ENCODE results near the gene RPLP2.

RPLP2 gene

DNA sequence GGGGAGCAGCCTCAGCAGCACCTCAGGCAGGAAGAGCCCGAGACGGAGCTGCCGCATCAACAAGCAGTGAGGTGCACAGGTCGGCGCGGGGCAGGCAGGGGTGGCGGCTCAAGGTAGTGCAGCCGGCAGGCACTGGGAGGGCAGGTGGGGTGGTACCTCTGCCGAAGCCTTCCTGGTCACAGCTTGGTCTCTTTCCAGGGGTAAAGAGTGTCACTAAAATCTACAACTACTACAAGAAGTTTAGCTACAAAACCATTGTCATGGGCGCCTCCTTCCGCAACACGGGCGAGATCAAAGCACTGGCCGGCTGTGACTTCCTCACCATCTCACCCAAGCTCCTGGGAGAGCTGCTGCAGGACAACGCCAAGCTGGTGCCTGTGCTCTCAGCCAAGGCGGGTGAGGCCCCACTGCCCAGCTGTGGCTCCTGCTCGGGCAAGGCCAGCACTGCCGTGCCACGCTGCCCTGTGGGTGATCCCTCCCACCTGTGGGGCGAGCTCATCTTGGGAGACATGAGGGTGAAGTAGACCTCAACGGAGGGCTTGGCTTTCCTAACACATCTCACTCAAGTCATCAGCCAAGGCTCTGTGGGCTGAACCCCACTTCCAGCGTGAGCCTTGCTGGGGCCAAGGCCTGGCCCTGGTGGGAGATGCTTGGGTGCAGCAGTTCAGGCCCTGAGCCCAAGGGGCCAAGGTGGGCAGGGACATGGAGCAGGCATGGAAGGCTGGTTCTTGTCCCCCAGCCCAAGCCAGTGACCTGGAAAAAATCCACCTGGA is 46.0 kb upstream of the RPLP2 start:
- no peak for DNase-seq (ENCODE audit: extremely low spot score)
- POLR2A ChIA-PET: no interaction called here
- TF ChIP-seq, protein P1, sequence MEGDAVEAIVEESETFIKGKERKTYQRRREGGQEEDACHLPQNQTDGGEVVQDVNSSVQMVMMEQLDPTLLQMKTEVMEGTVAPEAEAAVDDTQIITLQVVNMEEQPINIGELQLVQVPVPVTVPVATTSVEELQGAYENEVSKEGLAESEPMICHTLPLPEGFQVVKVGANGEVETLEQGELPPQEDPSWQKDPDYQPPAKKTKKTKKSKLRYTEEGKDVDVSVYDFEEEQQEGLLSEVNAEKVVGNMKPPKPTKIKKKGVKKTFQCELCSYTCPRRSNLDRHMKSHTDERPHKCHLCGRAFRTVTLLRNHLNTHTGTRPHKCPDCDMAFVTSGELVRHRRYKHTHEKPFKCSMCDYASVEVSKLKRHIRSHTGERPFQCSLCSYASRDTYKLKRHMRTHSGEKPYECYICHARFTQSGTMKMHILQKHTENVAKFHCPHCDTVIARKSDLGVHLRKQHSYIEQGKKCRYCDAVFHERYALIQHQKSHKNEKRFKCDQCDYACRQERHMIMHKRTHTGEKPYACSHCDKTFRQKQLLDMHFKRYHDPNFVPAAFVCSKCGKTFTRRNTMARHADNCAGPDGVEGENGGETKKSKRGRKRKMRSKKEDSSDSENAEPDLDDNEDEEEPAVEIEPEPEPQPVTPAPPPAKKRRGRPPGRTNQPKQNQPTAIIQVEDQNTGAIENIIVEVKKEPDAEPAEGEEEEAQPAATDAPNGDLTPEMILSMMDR (IDR thresholded peaks at IDR 0.05; ENCODE audit: control extremely low read depth, extremely low read depth, low read depth, missing control alignments): no peak
- CTCF ChIA-PET: interaction anchor here (1.1 to 1.6 kb wide), 7 partner anchors 12 to 208 kb away, joined by 3 to 7 read pairs (median 4); partner anchors contain the start of gene TALDO1

GRCh38 chr11:764322-765024 is 45.3 kb upstream of the RPLP2 start:
- ChIA-PET CTCF (interaction anchor here (1.1 to 2.7 kb wide), 8 partner anchors 11 to 208 kb away, joined by 3 to 11 read pairs (median 4); partner anchors contain the start of genes GATD1 and TALDO1), POLR2A (no interaction called here)
- TF ChIP-seq, protein P1 (IDR thresholded peaks at IDR 0.05; ENCODE audit: control extremely low read depth, extremely low read depth, low read depth, missing control alignments): no peak
- no peak for DNase-seq (ENCODE audit: extremely low spot score)

GRCh38 chr11:765025-765801 is 44.6 kb upstream of the RPLP2 start:
- TF ChIP-seq, protein P1 (IDR thresholded peaks at IDR 0.05; ENCODE audit: control extremely low read depth, extremely low read depth, low read depth, missing control alignments): peak; percentile 77
- ChIA-PET POLR2A (no interaction called here), CTCF (interaction anchor here (0.7 to 2.7 kb wide), 9 partner anchors 9 to 246 kb away, joined by 3 to 11 read pairs (median 3); partner anchors contain the start of gene GATD1)
- peak; percentile 70 for DNase-seq (ENCODE audit: extremely low spot score)

DNA sequence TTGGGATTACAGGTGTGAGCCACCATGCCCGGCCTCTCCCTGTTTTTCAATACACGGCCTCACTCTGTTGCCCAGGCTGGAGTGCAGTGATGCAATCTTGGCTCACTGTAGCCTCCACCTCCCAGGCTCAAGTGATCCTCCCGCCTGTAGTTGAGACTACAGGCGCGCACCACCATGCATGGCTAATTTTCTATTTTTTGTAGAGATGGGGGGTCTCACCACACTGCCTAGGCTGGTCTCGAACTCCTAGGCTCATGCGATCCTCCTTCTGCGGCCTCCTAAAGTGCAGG is 44.0 kb upstream of the RPLP2 start:
- TF ChIP-seq, protein P1 (IDR thresholded peaks at IDR 0.05; ENCODE audit: control extremely low read depth, extremely low read depth, low read depth, missing control alignments): no peak
- no peak for DNase-seq (ENCODE audit: extremely low spot score)
- POLR2A ChIA-PET: no interaction called here
- CTCF ChIA-PET: interaction anchor here (0.7 to 2.7 kb wide), 9 partner anchors 8 to 247 kb away, joined by 3 to 11 read pairs (median 3); partner anchors contain the start of gene GATD1

- POLR2A ChIA-PET: no interaction called here
- CTCF ChIA-PET: interaction anchor here (0.7 to 2.7 kb wide), 10 partner anchors 8 to 247 kb away, joined by 3 to 11 read pairs (median 4); partner anchors contain the start of gene GATD1
- TF ChIP-seq, protein P1 (IDR thresholded peaks at IDR 0.05; ENCODE audit: control extremely low read depth, extremely low read depth, low read depth, missing control alignments): no peak
- no peak for DNase-seq (ENCODE audit: extremely low spot score)
Measured at GRCh38 chr11:766106-766935, 43.4 kb upstream of the RPLP2 start.

Data from GM10248 (cell line).